ENCODE data around the gene MORN1.

MORN1 gene

GRCh38 chr1:2273401-2274090 is 117.8 kb downstream of the MORN1 start:
- no peak for DNase-seq (ENCODE audit: low read depth)
- H3K4me3 ChIP-seq (ENCODE audit: low read depth, low read length), result no peak overlapping the region

GRCh38 chr1:2272686-2273400 is 118.5 kb downstream of the MORN1 start:
- H3K4me3 ChIP-seq (ENCODE audit: low read depth, low read length), result no peak overlapping the region
- no peak for DNase-seq (ENCODE audit: low read depth)

DNA sequence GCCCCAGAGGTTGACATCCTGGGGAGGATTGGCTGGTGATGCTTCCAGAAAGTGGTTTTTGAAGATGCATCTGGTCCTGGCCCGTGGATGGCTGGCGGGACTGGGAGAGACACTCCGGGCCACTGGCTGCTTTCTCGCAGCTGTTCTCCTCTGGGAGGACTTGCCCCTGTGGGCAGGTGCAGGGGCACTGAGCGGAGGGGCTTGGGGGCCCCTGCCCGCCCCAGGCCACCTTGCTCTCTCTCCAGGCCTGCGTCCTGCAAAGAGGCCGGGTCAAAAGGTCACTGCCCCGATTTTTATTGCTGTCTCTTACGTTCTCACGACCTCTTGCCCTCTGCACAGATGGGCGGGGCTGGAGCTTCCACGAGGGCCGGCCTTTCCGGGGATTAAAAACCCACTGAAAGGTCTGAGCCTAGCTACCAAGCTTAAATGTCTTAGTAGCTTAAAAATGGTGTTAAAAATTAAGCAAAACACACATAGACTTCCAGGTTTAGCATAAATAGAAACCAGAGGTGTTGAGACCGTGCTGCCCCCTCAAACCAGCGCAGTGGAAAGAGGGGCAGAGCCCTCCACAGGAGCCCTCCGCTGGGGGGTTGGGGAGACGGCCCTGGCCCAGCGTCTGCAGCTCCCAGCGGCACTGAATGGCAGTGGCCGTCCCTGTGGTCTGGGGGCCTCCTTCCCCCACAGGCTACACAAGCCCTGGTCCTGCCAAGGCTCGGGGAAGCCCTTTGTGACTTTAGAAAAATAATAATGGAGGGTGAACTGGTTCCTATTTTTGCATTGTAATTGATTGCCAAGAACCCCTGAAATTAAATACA is 119.3 kb downstream of the MORN1 start:
- DNase-seq (ENCODE audit: low read depth), result no peak

More for the DNA sequence above, 119.3 kb downstream of the MORN1 start:
- no peak overlapping the region for H3K4me3 ChIP-seq (ENCODE audit: low read depth, low read length)

All from skeletal muscle cell (primary cell).